Activated T-cell treated with anti-CD3 and anti-CD28 coated beads for 24 hours (primary cell): ENCODE measurements around the gene CAMTA1.
"Not testable (repeated sequence)": the region's sequence is repeated elsewhere in the genome, so short reads cannot be mapped to it uniquely, and the experiment has no call there.

Experiments used
- DNase-seq: peaks from one replicate; pipeline ENCODE4 v3.0.0-alpha.2; 2020; ENCODE audit warnings: low read depth

The CAMTA1 gene

GRCh38 chr1:6810146-6810734 lies 25.0 kb downstream of the CAMTA1 start:
- DNase-seq = not testable (repeated sequence)

GRCh38 chr1:6811583-6811982 lies 26.3 kb downstream of the CAMTA1 start:
- DNase-seq = no peak

DNA sequence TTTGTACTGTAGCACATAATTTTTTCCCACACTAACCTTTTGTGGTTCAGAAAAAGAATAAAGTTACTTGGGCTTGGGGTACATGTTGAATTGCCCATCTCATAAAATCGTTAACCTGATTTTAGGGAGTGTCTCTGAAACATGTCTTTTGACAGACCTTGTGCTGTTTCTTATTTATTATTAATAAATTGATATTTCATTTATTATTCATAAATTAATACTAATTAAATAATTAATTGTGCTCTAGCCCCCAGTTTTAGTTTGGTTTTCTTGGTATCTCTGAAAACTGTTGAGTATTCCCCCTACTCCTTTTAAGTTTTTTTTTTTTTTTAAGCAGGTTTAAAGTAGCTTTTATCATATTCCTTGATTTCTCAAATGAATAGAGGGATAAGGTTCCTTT lies 27.9 kb downstream of the CAMTA1 start:
- DNase-seq = no peak

GRCh38 chr1:6815726-6816125 lies 30.5 kb downstream of the CAMTA1 start:
- no peak for DNase-seq

DNA sequence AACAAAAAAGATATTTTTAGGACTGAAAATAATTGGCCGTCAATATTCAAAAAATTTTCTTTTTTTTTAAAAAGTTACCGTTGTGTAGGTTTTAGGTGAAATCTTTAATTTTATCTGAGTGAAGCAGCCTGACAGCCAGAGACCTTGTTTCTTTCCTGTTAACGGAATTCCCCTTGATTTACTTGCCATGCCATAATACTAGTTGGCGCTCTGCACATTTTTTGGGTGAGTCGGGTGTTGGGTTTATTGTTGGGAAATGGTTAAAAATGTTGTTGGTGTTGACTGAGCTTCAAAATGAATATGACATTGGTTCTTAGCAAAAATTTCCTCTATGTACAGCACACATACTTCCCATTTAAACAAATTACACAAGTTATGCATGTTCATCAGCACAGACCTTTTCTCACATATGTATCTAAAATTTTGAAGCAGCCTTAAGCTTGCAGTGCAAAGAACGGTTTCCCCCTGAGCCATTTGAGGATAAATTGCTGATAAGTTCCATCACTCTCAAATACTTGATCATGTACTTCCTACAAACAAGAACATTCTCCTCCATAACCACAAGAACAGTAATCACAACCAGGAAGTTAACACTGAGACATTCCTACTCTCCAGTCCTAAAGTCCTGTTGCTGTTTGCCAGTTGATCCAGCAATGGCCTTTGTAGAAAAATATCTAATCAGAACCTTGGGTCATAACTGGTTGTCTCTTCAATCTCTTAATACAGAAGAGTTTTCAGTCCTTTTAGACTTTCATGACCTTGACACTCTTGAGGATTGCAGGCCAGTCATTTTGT lies 34.2 kb downstream of the CAMTA1 start:
- no peak for DNase-seq

DNA sequence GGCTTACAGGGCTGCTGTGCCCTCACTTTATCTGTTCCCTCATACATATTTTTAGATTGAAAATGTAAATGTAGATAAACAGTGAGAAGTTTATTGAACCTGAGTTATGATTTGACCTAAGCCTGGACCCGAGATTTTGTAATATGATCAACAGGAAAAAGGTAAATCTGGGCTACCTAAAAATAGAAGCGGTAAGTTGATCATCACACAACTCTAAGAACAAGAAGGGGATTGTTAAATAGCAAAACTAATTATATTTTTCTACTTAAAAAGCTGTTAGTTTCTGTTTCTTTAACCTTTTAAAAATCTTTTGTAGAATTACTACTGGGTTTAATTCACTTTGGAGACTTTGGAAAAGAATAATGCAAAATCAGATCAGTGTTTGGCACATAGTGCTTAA lies 35.6 kb downstream of the CAMTA1 start:
- no peak for DNase-seq

GRCh38 chr1:6822530-6823359 lies 37.5 kb downstream of the CAMTA1 start:
- no peak for DNase-seq

GRCh38 chr1:6823793-6824192 lies 38.5 kb downstream of the CAMTA1 start:
- DNase-seq = no peak

DNA sequence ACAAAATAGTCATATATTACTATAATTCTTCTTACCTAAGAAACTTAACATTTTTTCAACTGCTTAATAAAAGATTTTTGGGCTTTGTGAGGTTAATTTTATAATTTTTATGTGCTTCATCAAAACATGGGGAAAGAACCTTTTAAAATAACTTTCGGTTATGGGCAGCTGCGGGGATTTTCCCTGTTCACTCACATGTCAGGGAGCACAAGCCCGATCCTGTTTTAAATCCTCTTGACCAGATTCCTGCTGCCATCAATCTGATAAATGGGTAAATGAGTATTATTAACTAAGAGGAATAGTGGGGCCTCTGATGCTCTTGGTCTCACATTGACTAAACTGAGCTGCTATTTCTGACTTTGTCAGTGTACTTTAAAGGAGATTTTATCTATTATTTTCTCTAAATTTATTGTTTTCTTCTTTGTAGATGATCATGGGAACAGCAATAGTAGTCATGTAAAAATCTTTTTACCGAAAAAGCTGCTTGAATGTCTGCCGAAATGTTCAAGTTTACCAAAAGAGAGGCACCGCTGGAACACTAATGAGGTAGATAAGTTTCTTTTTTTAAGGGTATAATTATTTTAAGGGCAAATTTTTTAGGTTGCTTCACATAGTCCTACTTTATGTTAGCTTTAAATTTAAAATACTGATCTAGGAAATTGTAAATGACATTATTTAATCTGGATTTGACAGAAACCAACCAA lies 39.6 kb downstream of the CAMTA1 start:
- DNase-seq = no peak

GRCh38 chr1:6825828-6826227 lies 40.6 kb downstream of the CAMTA1 start:
- no peak for DNase-seq

DNA sequence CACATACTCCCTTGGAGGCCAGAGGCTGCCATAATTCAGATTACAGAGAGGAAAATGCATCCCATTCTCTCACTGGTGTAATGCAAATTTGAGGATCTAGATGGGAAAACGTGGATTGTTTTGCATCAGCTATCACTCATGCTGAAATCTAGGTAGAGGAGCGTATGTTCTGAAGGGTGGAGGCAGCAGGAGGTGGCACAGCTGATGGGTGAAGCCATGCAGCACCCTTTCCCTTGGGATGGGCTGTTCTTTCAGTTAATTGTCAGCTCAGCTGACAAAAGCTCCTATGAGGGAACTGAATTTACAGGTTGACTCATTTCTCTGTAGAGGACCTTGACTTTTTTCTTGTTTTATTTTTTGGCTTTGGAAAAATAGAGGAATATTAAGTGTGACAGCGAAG lies 41.8 kb downstream of the CAMTA1 start:
- DNase-seq = no peak

- no peak for DNase-seq
These were observed 42.4 kb downstream of the CAMTA1 start for GRCh38 chr1:6827630-6828165.

DNA sequence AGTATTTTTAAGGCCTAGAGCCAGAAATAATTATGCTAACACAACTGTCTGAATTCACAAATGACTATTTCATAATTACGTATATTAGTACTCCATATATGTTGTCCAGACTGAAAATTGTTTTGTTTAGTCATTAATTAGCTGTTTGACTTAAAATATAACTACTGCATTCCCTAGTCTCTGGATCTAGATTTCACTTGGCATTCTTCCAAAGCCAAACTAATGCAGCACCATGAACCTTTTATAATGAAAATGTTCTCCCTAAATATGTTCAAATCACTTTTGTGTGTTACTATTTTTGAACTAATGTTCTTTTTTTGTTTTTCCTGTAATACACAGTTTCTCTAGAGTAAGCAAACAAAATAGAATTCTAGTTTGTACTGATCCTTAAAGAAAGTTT lies 46.1 kb downstream of the CAMTA1 start:
- no peak for DNase-seq

DNA sequence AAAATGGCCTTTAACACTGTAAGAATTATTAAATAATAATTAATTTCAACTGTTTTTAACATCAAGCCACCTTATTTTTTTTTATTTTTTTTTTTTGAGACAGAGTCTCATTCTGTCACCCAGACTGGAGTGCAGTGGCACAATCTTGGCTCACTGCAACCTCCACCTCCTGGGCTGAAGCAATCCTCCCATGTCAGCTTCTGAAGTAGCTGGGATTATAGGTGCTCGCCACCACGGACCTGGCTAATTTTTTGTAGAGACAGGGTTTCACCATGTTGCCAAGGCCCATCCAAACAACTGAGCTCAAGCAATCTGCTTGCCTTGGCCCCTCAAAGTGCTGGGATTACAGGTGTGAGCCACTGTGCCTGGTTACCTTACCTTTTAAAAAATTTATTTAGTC lies 46.8 kb downstream of the CAMTA1 start:
- not testable (repeated sequence) for DNase-seq

DNA sequence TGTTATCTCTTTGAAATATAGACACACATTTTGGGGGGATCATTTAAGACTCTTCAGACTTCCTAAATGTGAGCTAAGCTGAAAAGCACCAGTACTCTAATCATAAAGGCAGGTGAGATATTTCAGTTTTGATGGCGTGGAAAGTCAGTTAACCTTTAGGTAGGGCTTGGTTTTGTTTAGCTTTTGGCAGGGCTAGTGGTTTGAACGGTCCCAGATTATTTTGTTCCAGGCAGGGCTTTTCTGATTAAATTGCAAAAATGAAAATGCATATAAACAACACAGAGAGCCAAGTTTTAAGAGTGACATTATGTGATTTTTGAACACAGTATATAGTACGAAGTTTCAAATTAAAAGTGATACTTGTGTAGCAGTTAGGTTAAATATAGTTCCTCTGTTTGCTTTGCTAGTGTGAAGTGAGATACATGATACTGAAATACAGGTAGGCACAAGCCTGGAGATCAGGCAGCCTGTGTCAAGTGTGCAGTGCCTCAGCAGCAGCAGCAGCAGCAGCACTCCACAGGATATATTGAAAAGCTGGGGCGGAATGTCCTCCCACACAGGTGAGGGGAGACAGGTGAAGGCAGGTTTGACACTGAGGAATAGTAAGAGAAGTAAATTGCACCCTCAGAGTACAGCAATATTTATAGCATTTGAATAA lies 47.4 kb downstream of the CAMTA1 start:
- DNase-seq = no peak

- no peak for DNase-seq
These were observed 48.5 kb downstream of the CAMTA1 start for GRCh38 chr1:6833804-6834203.

DNA sequence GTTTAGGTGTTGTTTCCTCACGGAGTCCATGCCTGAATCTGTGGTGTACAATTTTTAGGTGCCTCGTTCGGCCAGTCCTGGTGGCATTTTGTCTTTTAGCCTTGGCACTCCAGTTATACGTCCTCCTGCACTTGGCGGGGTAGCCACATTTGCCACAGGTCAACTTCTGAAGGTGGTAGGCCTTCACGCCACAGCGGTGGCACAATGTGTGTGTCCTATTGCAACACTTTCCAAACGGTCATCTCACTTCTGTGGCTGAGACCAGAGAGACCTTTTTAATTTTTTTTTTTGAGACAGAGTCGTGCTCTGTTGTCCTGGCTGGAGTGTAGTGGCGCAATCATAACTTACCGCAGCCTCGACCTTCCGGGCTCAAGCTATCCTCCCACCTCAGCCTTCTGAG lies 49.1 kb downstream of the CAMTA1 start:
- DNase-seq = no peak

GRCh38 chr1:6835139-6835538 lies 49.9 kb downstream of the CAMTA1 start:
- DNase-seq = no peak

- DNase-seq = no peak
These were observed 57.0 kb downstream of the CAMTA1 start for GRCh38 chr1:6842301-6842700.

DNA sequence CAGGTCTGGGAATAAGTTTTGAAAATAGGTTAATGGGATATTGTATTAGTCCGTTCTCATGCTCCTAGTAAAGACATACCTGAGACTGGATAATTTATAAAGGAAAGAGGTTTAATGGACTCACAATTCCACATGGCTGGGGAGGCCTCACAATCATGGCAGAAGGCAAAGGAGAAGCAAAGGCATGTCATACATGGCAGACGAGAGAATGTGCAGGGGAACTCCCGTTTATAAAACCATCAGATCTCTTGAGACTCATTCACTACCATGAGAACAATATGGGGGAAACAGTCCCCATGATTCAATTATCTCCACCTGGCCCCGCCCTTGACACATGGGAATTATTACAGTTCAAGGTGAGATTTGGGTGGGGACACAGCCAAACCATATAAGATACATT lies 60.5 kb downstream of the CAMTA1 start:
- DNase-seq = not testable (repeated sequence)

DNA sequence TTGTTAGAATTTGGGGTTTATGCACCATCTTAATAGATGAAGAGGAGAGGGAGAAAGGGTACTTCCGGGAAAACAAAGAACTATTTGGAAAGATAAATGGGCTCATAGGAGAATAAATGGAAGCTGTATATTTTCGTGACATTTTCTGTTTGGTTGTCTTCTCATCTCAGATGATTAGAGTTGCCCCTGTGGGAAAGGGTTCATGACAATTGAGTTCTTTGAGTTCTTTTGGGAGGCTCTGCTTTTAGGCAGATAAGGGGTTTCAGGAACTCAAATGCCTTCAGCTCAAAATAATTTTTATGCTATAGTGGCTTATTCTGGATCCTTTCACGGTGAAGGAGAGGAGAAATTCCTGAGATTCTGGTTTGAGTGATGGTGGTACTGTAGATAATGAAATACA lies 63.6 kb downstream of the CAMTA1 start:
- no peak for DNase-seq

GRCh38 chr1:6850537-6850936 lies 65.3 kb downstream of the CAMTA1 start:
- DNase-seq = no peak
